Esophagus squamous epithelium (tissue), 5 donors: ENCODE results near the gene TRAF3. TPM values are rescaled to one million over a fixed set of nuclear protein-coding genes. Genes with fewer than 3 reads are reported as not detected.

Source experiments
- DNase-seq: peaks from one replicate; lab custom pipeline; 2025; lab: John Stamatoyannopoulos, UW
- H3K27ac ChIP-seq, 4 donors: fragments of 200-600 bp; sonication (generic); one replicate each; pipeline ENCODE4 v1.5.1; 2016 to 2019; ENCODE audit warnings: mild to moderate bottlenecking in 1 of 4
- H3K27me3 ChIP-seq, 4 donors: fragments of 200-600 bp; sonication (generic); 1 replicate in 3 of 4; 2 replicates in 1 of 4; pipeline versions ENCODE4 v1.5.1 to v1.6.0; 2017 to 2021; ENCODE audit warnings: antibody characterized with exemption in 1 of 4
- H3K36me3 ChIP-seq, 3 donors: fragments of 200-600 bp; sonication (generic); one replicate each; pipeline ENCODE4 v1.5.1; 2016 to 2019
- H3K4me1 ChIP-seq, 3 donors: fragments of 200-600 bp; sonication (generic); one replicate each; pipeline ENCODE4 v1.5.1; 2017 to 2019
- H3K4me3 ChIP-seq, 4 donors: fragments of 200-600 bp; sonication (generic); 1 replicate in 3 of 4; 2 replicates in 1 of 4; pipeline ENCODE4 v1.5.1; 2016 to 2019; ENCODE audit warnings: mild to moderate bottlenecking in 2 of 4, moderate library complexity in 1 of 4
- H3K9me3 ChIP-seq, 3 donors: fragments of 200-600 bp; sonication (generic); one replicate each; pipeline ENCODE4 v1.5.1; 2016 to 2019
- POLR2A ChIP-seq, 4 donors: fragments of 450-650 bp; IDR thresholded peaks; one replicate each; pipeline ENCODE4 v1.6.1; 2017; ENCODE audit warnings: antibody characterized with exemption in 4 of 4, mild to moderate bottlenecking in 4 of 4, moderate library complexity in 3 of 4
- WGBS, 2 donors: methylation state at CpG; one replicate each; pipeline ENCODE4 v1.1.5; 2018; 5-methylcytosine and 5-hydroxymethylcytosine counted together
- intact Hi-C: fragments of 100-400 bp; cut with DNase I; formaldehyde crosslinking; loops from one replicate; pipeline ENCODE4 v1.15.0; 2022
- total RNA-seq, 4 donors: library from RNA; depleted of rRNA; stranded (reverse); fragments of >200 nt; gene quantifications; one replicate each; pipeline ENCODE4 v1.1.0, GENCODE V29; 2016
- TF ChIP-seq, protein P1 (sequence below), 6 experiments: fragments of 450-650 bp in 4 of 6; fragments of 200-600 bp in 2 of 6; sonication (generic) in 2 of 6; IDR thresholded peaks; one replicate each; pipeline ENCODE4 v1.5.1; 2016 to 2019; ENCODE audit warnings: antibody characterized with exemption in 6 of 6, mild to moderate bottlenecking in 4 of 6, moderate library complexity in 4 of 6
- donor health status: DM: yes; HTN: yes; CAD: no.

The TRAF3 gene
- total RNA-seq, 4 donors from 2014 or later = 11.2 to 19.3 (median 13.2) TPM

DNA sequence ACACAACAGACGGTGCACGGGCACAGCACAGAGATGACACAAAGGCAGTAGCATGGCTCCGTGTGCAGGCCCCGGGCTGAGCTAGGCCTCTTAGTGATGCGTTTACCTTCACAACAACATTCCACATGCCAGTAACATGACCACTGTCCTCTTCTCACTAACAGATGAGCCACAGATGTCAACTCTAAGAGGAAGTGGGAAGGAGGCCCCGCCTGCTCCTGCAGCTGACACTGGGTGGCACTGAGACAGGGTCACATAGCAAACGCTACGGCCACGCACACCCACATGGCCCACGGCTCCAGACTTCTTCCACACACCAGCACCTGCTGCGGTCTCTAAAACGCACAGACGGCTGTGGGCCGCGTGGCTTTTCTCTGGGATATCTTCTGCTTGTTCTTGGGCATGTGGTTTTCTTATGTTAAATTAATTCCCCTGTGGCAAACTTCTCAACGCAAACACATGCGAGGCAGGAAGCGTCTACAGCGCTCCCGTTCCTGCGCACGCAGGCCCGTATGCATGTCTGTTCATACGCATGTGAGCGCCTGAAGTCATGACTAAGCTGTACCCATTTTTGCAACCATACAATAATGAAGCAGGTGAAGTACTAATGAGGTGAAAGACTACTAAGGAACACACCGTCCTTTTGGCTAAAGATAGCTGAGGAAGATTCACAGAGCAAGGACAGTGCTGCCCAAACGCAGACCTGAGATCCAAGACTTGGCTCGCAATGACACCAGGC lies 172.0 kb downstream of the TRAF3 start:
- intact Hi-C loops = no loop called here
- Histone ChIP-seq H3K9me3 (no peaks in the 10 kb centered on the region), H3K27me3 (no peaks in the 10 kb centered on the region), H3K4me3 (no peak overlapping the region), H3K27ac (peak overlapping the region in 2 of 4 donors; percentile 14 to 52), H3K36me3 (peaks cover 41 to 95% (median 71%) of the 10 kb centered on the region in 3 donors), H3K4me1 (peaks cover 8 to 21% (median 8%) of the 10 kb centered on the region in 3 donors)
- 57 to 78% methylated on average over 20 to 23 of the region's 28 CpGs for WGBS, 2 donors
- DNase-seq = no peak
- TF ChIP-seq, protein P1, sequence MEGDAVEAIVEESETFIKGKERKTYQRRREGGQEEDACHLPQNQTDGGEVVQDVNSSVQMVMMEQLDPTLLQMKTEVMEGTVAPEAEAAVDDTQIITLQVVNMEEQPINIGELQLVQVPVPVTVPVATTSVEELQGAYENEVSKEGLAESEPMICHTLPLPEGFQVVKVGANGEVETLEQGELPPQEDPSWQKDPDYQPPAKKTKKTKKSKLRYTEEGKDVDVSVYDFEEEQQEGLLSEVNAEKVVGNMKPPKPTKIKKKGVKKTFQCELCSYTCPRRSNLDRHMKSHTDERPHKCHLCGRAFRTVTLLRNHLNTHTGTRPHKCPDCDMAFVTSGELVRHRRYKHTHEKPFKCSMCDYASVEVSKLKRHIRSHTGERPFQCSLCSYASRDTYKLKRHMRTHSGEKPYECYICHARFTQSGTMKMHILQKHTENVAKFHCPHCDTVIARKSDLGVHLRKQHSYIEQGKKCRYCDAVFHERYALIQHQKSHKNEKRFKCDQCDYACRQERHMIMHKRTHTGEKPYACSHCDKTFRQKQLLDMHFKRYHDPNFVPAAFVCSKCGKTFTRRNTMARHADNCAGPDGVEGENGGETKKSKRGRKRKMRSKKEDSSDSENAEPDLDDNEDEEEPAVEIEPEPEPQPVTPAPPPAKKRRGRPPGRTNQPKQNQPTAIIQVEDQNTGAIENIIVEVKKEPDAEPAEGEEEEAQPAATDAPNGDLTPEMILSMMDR (IDR thresholded peaks at IDR 0.05) = no peak
- TF ChIP-seq POLR2A (IDR thresholded peaks at IDR 0.05) = no peak

DNA sequence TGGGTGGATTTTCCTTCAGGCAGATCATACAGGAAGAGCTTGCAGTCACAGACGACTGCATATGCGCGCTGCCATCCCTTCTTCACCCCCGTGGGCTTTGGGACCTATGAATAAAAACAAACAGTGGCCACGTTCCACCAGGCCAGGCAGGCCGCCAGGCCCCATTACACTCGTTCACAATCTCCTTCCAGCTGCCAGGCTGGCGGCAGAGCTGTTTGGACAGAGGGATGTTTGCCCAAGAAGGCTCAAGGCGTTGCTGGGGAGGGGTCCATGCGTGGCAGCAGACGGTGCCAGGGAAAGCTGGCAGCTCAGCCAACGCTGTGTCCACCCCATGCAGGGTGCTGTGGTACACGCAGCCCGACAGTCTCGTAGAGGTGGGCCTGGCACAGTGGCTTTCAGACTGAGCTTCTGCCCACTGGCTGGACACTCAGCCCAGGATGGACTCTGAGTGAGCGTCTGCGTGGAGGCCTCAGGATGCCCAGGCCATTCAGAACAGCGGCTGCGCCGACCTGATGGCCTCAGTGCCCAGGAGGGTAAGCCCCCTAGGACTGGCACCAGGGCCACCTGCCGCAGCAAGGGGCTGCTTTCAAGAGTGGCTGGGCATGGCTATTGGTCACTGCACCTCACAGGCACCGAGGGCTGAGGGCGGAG lies 172.7 kb downstream of the TRAF3 start:
- H3K36me3 ChIP-seq = peaks cover 40 to 95% (median 73%) of the 10 kb centered on the region in 3 donors
- TF ChIP-seq POLR2A (IDR thresholded peaks at IDR 0.05) = no peak
- TF ChIP-seq, protein P1 (IDR thresholded peaks at IDR 0.05) = no peak
- H3K9me3 ChIP-seq = no peaks in the 10 kb centered on the region
- H3K4me3 ChIP-seq = no peak overlapping the region
- intact Hi-C loops = no loop called here
- DNase-seq = no peak
- H3K27ac ChIP-seq = peak overlapping the region in 2 of 4 donors; percentile 1 to 52
- H3K4me1 ChIP-seq = peaks cover 8 to 23% (median 8%) of the 10 kb centered on the region in 3 donors
- H3K27me3 ChIP-seq = no peaks in the 10 kb centered on the region
- 35% methylated on average over 9 of the region's 23 CpGs; no CpG with 5 or more reads in 1 of the 2 donors for WGBS, 2 donors

DNA sequence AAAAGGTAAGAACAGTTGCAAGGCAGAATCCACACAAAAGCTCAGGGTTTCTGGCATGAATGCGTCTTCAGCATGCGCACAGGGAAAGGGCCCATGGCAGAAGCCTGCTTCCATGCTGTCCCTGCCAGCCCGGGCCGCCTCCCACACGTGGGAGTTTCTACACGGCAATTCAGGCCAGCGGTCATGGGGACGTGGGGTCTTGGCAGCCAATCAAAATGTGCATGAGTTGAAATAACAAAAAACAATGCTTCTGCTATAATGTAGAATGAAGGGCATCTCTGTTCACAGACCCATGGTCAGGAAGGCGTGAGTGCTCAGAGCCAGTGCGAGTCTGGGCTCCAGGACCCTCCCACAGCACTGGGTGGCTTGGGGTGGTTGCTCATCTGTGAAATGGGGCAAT lies 173.8 kb downstream of the TRAF3 start:
- no peaks in the 10 kb centered on the region for H3K27me3 ChIP-seq
- TF ChIP-seq POLR2A (IDR thresholded peaks at IDR 0.05) = no peak
- TF ChIP-seq, protein P1 (IDR thresholded peaks at IDR 0.05) = no peak
- no peaks in the 10 kb centered on the region for H3K9me3 ChIP-seq
- H3K36me3 ChIP-seq = peaks cover 29 to 95% (median 62%) of the 10 kb centered on the region in 3 donors
- intact Hi-C loops = no loop called here
- H3K4me1 ChIP-seq = peaks cover 8 to 25% (median 8%) of the 10 kb centered on the region in 3 donors
- no peak overlapping the region for H3K27ac ChIP-seq
- 74 to 80% methylated on average over 9 to 10 of the region's 10 CpGs for WGBS, 2 donors
- no peak for DNase-seq
- H3K4me3 ChIP-seq = no peak overlapping the region

DNA sequence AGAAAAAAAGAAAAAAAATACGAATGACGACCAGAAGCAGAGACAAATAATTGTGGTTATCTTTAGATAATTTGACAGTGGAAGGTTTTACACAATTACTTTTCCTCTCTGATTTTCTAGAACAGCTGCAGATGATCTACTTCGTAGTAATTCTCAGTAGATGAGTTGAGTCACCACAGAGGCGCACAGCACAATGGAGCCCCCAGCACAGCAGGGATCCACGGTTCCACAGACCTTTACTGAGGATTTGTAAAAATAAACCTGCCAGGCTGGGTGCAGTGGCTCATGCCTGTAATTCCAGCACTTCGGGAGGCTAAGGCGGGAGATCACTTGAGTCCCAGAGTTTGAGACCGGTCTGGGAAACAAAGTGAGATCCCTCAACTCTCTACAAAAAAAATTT lies 174.6 kb downstream of the TRAF3 start:
- no peak overlapping the region for H3K27ac ChIP-seq
- H3K9me3 ChIP-seq = no peaks in the 10 kb centered on the region
- H3K4me1 ChIP-seq = peaks cover 8 to 25% (median 8%) of the 10 kb centered on the region in 3 donors
- no peak for DNase-seq
- 74 to 77% methylated on average over 7 to 8 of the region's 8 CpGs for WGBS, 2 donors
- intact Hi-C loops = no loop called here
- H3K36me3 ChIP-seq = peaks cover 21 to 95% (median 56%) of the 10 kb centered on the region in 3 donors
- no peaks in the 10 kb centered on the region for H3K27me3 ChIP-seq
- TF ChIP-seq, protein P1 (IDR thresholded peaks at IDR 0.05) = no peak
- no peak for TF ChIP-seq POLR2A (IDR thresholded peaks at IDR 0.05)
- no peak overlapping the region for H3K4me3 ChIP-seq

DNA sequence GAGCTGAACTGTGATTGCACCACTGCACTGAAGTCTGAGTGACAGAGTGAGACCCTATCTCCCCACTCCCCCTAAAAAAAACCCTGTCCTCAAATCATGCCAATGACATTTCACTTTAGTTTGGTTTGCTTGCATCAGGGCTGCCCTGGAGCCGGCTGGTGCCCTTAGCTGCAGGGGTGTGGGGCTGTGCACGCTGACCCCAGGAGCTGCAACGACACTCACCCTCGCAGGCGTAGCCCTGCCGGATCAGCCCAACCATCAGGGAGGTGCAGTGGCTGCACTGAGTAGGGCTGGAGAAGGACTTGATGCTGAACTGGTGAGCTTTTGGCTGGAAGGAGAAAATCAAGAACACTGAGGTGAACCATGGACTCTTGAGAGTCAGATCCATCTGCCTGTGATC lies 175.0 kb downstream of the TRAF3 start:
- H3K4me1 ChIP-seq = peaks cover 8 to 25% (median 8%) of the 10 kb centered on the region in 3 donors
- WGBS, 2 donors = 86 to 93% methylated on average over 1 to 3 of the region's 6 CpGs
- H3K27ac ChIP-seq = no peak overlapping the region
- intact Hi-C loops = no loop called here
- TF ChIP-seq, protein P1 (IDR thresholded peaks at IDR 0.05) = no peak
- no peak for TF ChIP-seq POLR2A (IDR thresholded peaks at IDR 0.05)
- H3K36me3 ChIP-seq = peaks cover 18 to 95% (median 55%) of the 10 kb centered on the region in 3 donors
- no peaks in the 10 kb centered on the region for H3K9me3 ChIP-seq
- no peak for DNase-seq
- no peak overlapping the region for H3K4me3 ChIP-seq
- H3K27me3 ChIP-seq = no peaks in the 10 kb centered on the region
